ENCODE measurements around the gene TLE1. TPM values are rescaled to one million over a fixed set of nuclear protein-coding genes. Genes with fewer than 3 reads are reported as not detected.

TLE1 gene
- total RNA-seq, 1 experiment from 2014 or later = 17.3 TPM

GRCh38 chr9:81560851-81561732 lies 128.3 kb downstream of the TLE1 start:
- TF ChIP-seq, protein P1, sequence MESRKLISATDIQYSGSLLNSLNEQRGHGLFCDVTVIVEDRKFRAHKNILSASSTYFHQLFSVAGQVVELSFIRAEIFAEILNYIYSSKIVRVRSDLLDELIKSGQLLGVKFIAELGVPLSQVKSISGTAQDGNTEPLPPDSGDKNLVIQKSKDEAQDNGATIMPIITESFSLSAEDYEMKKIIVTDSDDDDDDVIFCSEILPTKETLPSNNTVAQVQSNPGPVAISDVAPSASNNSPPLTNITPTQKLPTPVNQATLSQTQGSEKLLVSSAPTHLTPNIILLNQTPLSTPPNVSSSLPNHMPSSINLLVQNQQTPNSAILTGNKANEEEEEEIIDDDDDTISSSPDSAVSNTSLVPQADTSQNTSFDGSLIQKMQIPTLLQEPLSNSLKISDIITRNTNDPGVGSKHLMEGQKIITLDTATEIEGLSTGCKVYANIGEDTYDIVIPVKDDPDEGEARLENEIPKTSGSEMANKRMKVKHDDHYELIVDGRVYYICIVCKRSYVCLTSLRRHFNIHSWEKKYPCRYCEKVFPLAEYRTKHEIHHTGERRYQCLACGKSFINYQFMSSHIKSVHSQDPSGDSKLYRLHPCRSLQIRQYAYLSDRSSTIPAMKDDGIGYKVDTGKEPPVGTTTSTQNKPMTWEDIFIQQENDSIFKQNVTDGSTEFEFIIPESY (IDR thresholded peaks at IDR 0.05; ENCODE audit: extremely low read depth, insufficient replicate concordance, low read length) = no peak
- TF ChIP-seq EGR1 (IDR thresholded peaks at IDR 0.05; ENCODE audit: low read depth) (no peak), CBX3 (IDR thresholded peaks at IDR 0.05; ENCODE audit: low read depth) (no peak), SIN3A (IDR thresholded peaks at IDR 0.05; ENCODE audit: low read depth) (no peak), SRF (IDR thresholded peaks at IDR 0.05; ENCODE audit: low read depth) (no peak), POLR2AphosphoS5 (IDR thresholded peaks at IDR 0.05; ENCODE audit: low read depth, low read length) (no peak), RAD21 (IDR thresholded peaks at IDR 0.05; ENCODE audit: low read depth) (no peak), SP1 (IDR thresholded peaks at IDR 0.05; ENCODE audit: low read depth) (no peak), YY1 (IDR thresholded peaks at IDR 0.05; ENCODE audit: extremely low read depth, insufficient replicate concordance, low read depth, low read length) (no peak), ZFX (IDR thresholded peaks at IDR 0.05) (no peak), FOSL1 (IDR thresholded peaks at IDR 0.05; ENCODE audit: low read depth) (no peak)
- TF ChIP-seq, protein P2, sequence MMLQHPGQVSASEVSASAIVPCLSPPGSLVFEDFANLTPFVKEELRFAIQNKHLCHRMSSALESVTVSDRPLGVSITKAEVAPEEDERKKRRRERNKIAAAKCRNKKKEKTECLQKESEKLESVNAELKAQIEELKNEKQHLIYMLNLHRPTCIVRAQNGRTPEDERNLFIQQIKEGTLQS (IDR thresholded peaks at IDR 0.05) = no peak
- TF ChIP-seq, protein P3, sequence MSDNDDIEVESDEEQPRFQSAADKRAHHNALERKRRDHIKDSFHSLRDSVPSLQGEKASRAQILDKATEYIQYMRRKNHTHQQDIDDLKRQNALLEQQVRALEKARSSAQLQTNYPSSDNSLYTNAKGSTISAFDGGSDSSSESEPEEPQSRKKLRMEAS (IDR thresholded peaks at IDR 0.05) = no peak
- H3K4me1 ChIP-seq (ENCODE audit: control insufficient read depth in 1 of 2, insufficient read depth in 2 of 2, low read length in 2 of 2) = peaks cover 43 to 61% of the 10 kb centered on the region in 2 experiments

More at GRCh38 chr9:81560851-81561732, 128.3 kb downstream of the TLE1 start:
- ATAC-seq = no peak
- no peaks in the 10 kb centered on the region for H4K20me1 ChIP-seq (ENCODE audit: insufficient read depth)
- H3K9me2 ChIP-seq (ENCODE audit: insufficient read depth) = no peaks in the 10 kb centered on the region
- peak overlapping the region; percentile 58 for H3K4me2 ChIP-seq (ENCODE audit: low read length)
- POLR2A ChIA-PET = no interaction called here
- H3K36me3 ChIP-seq (ENCODE audit: control insufficient read depth in 1 of 2, insufficient read depth in 2 of 2, low read length in 2 of 2) = no peaks in the 10 kb centered on the region
- H3K27me3 ChIP-seq (ENCODE audit: insufficient read depth, low read length) = no peaks in the 10 kb centered on the region
- RAD21 ChIA-PET (ENCODE audit: low non-redundant PET in 1 of 2, low total read pairs in 2 of 2, uncharacterized antibody in 2 of 2, unreplicated experiment in 2 of 2) = interaction anchor here in 1 of 2 experiments (0.6 kb wide), 1 partner anchor 23 kb away, joined by 3 read pairs; no protein-coding TSS in a partner anchor
- no peak for DNase-seq (ENCODE audit: low read depth, low spot score)
- H3K9me3 ChIP-seq (ENCODE audit: control insufficient read depth in 1 of 2, insufficient read depth in 1 of 2, low read depth in 1 of 2, low read length in 2 of 2) = no peaks in the 10 kb centered on the region
- no peak overlapping the region for H3K27ac ChIP-seq (ENCODE audit: low read depth, low read length)
- no peak overlapping the region for H3K9ac ChIP-seq (ENCODE audit: low read length)
- peak overlapping the region; percentile 63 for H2AFZ ChIP-seq (ENCODE audit: low read depth, low read length, poor library complexity, severe bottlenecking)
- no peak overlapping the region for H3K4me3 ChIP-seq (replicated peaks in 1 of 2; ENCODE audit: low read depth in 1 of 2, low read length in 2 of 2)
- intact Hi-C loops (cut with micrococcal nuclease) = no loop called here
- CTCF ChIA-PET = no interaction called here
- no peaks in the 10 kb centered on the region for H3K79me2 ChIP-seq (ENCODE audit: insufficient read depth, low read length)
- no TSS peak for BruUV-seq (replicated peaks)

Measured in HCT116 (cell line).